HG02870 (cell line): ENCODE data around the gene BTK.

Experiments
- ATAC-seq: cut with Tn5 transposase; IDR thresholded peaks from one replicate; pipeline ENCODE4 v1.9.1; 2021; ENCODE audit warnings: mild to moderate bottlenecking, moderate library complexity; ENCODE audit not compliant: unreplicated experiment

BTK gene

GRCh38 chrX:101385795-101386541, at the start of gene BTK:
Gene BTK (minus strand): TSS chrX:101386191. CDS start chrX:101375284, 10,907 bp downstream.
- ATAC-seq = peak; percentile 63

GRCh38 chrX:101430457-101431078, 44.6 kb upstream of the BTK start:
- ATAC-seq = peak; percentile 95

- ATAC-seq = peak; percentile 74
Measured at GRCh38 chrX:101429934-101430333, 43.9 kb upstream of the BTK start.

- ATAC-seq = no peak
Measured at GRCh38 chrX:101427954-101428353, 42.0 kb upstream of the BTK start.

- no peak for ATAC-seq
Measured at GRCh38 chrX:101419489-101419888, 33.5 kb upstream of the BTK start.

- ATAC-seq = peak; percentile 33
Measured at GRCh38 chrX:101417981-101418841, 32.2 kb upstream of the BTK start.

GRCh38 chrX:101417190-101417589, 31.2 kb upstream of the BTK start:
- ATAC-seq = no peak

GRCh38 chrX:101416691-101417090, 30.7 kb upstream of the BTK start:
- ATAC-seq = no peak

- ATAC-seq = peak; percentile 49
Measured at GRCh38 chrX:101415180-101416145, 29.5 kb upstream of the BTK start.

- no peak for ATAC-seq
Measured at GRCh38 chrX:101411984-101412383, 26.0 kb upstream of the BTK start.

- no peak for ATAC-seq
Measured at GRCh38 chrX:101410461-101410860, 24.5 kb upstream of the BTK start.

- no peak for ATAC-seq
Measured at GRCh38 chrX:101409043-101409442, 23.1 kb upstream of the BTK start.

GRCh38 chrX:101408532-101408841, 22.5 kb upstream of the BTK start:
- ATAC-seq = peak; percentile 33

- ATAC-seq = peak; percentile 86
Measured at GRCh38 chrX:101407748-101408531, 21.9 kb upstream of the BTK start, which contains the start of the genes GLA and HNRNPH2. Gene GLA (minus strand): TSS chrX:101407925. CDS start chrX:101407903, 22 bp downstream. Gene HNRNPH2 (plus strand): TSS chrX:101408222. CDS start chrX:101411989, 3,767 bp downstream.

- no peak for ATAC-seq
Measured at GRCh38 chrX:101407167-101407747, 21.3 kb upstream of the BTK start.

GRCh38 chrX:101399825-101400224, 13.8 kb upstream of the BTK start:
- ATAC-seq = no peak

- no peak for ATAC-seq
Measured at GRCh38 chrX:101398694-101399093, 12.7 kb upstream of the BTK start.

- no peak for ATAC-seq
Measured at GRCh38 chrX:101397779-101398178, 11.8 kb upstream of the BTK start.

GRCh38 chrX:101395789-101396188, 9.8 kb upstream of the BTK start:
- no peak for ATAC-seq
